B cell (primary cell): ENCODE data around the gene MICU1.

Experiments used
- EZH2 ChIP-seq: IDR thresholded peaks from 2 replicates; pipeline ENCODE4 v1.6.1; 2012; ENCODE audit warnings: borderline replicate concordance, low read depth, mild to moderate bottlenecking, moderate library complexity, low read length; ENCODE audit not compliant: insufficient read depth, poor library complexity, severe bottlenecking
- TF ChIP-seq, protein P1 (sequence below): fragments of 200-600 bp; IDR thresholded peaks from one replicate; pipeline ENCODE4 v1.8.0; 2022; ENCODE audit warnings: antibody characterized with exemption, mild to moderate bottlenecking

DNA sequence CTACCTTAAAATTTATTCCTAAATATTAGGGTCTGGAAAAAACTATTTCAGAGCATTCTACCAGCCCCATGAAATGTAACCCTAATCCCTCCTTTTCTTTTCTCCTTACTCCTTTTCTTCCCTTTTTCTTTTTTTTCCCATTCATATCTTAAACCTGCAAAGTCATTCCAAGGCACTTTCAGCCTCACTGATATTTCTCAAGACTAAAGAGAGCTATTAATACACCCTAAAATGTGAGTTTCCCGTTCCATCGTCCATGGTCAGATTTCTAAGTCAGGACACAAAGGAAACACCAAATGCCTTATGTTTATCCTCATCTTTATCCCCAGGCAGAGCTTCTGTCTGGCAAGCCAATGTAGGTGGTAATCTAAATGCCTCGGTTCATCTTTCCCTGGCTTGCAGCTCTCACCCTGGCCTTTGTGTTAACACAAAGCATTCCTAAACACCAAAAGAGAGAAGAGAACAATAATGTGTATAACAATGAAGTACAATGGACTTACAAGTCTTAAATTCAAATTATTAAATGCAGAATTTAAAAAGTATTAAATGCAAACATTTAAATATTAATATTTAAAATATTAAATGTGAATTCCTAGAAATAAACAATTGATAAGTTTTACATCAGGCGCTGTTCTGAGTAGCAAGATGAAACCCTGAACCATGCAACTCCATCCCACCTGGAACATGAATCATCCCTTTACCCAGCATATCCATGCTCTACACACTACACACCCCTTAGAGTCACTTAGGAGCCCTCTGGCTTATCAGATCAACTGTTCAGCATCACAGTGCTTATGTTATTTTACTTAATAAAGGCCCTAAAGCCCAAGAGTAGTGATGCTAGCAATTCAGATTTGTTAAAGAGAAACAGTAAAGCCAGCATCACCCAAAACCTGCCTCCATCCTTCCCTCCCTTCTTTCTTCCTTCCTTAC, 26.8 kb downstream of the MICU1 start:
- no peak for TF ChIP-seq EZH2
- TF ChIP-seq, protein P1, sequence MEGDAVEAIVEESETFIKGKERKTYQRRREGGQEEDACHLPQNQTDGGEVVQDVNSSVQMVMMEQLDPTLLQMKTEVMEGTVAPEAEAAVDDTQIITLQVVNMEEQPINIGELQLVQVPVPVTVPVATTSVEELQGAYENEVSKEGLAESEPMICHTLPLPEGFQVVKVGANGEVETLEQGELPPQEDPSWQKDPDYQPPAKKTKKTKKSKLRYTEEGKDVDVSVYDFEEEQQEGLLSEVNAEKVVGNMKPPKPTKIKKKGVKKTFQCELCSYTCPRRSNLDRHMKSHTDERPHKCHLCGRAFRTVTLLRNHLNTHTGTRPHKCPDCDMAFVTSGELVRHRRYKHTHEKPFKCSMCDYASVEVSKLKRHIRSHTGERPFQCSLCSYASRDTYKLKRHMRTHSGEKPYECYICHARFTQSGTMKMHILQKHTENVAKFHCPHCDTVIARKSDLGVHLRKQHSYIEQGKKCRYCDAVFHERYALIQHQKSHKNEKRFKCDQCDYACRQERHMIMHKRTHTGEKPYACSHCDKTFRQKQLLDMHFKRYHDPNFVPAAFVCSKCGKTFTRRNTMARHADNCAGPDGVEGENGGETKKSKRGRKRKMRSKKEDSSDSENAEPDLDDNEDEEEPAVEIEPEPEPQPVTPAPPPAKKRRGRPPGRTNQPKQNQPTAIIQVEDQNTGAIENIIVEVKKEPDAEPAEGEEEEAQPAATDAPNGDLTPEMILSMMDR: no peak
